GM21619 (cell line): ENCODE results near the gene RASGRF2.

Experiments used
- ATAC-seq: cut with Tn5 transposase; IDR thresholded peaks from one replicate; pipeline ENCODE4 v1.9.1; 2021; ENCODE audit not compliant: unreplicated experiment

RASGRF2 gene

GRCh38 chr5:80977764-80978163, 17.6 kb downstream of the RASGRF2 start:
- no peak for ATAC-seq

- no peak for ATAC-seq
Observed at GRCh38 chr5:80978772-80979317, 18.7 kb downstream of the RASGRF2 start.

- no peak for ATAC-seq
Observed at GRCh38 chr5:80982093-80982492, 21.9 kb downstream of the RASGRF2 start.

GRCh38 chr5:80985600-80986228, 25.6 kb downstream of the RASGRF2 start:
- no peak for ATAC-seq

- ATAC-seq: no peak
Observed at GRCh38 chr5:80986382-80986781, 26.2 kb downstream of the RASGRF2 start.

GRCh38 chr5:80987078-80987766, 27.1 kb downstream of the RASGRF2 start:
- no peak for ATAC-seq

GRCh38 chr5:80988419-80988935, 28.3 kb downstream of the RASGRF2 start:
- ATAC-seq: no peak

GRCh38 chr5:80989883-80990282, 29.7 kb downstream of the RASGRF2 start:
- no peak for ATAC-seq

- no peak for ATAC-seq
Observed at GRCh38 chr5:80990527-80990926, 30.4 kb downstream of the RASGRF2 start.

GRCh38 chr5:80990971-80991370, 30.8 kb downstream of the RASGRF2 start:
- ATAC-seq: no peak

GRCh38 chr5:80995908-80996307, 35.7 kb downstream of the RASGRF2 start:
- ATAC-seq: no peak

GRCh38 chr5:80998590-80998979, 38.4 kb downstream of the RASGRF2 start:
- no peak for ATAC-seq

GRCh38 chr5:81003811-81004386, 43.7 kb downstream of the RASGRF2 start:
- no peak for ATAC-seq

GRCh38 chr5:81005708-81006107, 45.5 kb downstream of the RASGRF2 start:
- ATAC-seq: no peak

GRCh38 chr5:81006231-81006630, 46.1 kb downstream of the RASGRF2 start:
- ATAC-seq: no peak

GRCh38 chr5:81006947-81007636, 46.9 kb downstream of the RASGRF2 start:
- ATAC-seq: no peak

- ATAC-seq: no peak
Observed at GRCh38 chr5:81007637-81008027, 47.5 kb downstream of the RASGRF2 start.

- ATAC-seq: no peak
Observed at GRCh38 chr5:81010336-81011169, 50.4 kb downstream of the RASGRF2 start.

GRCh38 chr5:81014348-81014747, 54.2 kb downstream of the RASGRF2 start:
- ATAC-seq: no peak

- no peak for ATAC-seq
Observed at GRCh38 chr5:81016116-81016515, 56.0 kb downstream of the RASGRF2 start.
